ENCODE measurements around the gene REEP5.

DNA sequence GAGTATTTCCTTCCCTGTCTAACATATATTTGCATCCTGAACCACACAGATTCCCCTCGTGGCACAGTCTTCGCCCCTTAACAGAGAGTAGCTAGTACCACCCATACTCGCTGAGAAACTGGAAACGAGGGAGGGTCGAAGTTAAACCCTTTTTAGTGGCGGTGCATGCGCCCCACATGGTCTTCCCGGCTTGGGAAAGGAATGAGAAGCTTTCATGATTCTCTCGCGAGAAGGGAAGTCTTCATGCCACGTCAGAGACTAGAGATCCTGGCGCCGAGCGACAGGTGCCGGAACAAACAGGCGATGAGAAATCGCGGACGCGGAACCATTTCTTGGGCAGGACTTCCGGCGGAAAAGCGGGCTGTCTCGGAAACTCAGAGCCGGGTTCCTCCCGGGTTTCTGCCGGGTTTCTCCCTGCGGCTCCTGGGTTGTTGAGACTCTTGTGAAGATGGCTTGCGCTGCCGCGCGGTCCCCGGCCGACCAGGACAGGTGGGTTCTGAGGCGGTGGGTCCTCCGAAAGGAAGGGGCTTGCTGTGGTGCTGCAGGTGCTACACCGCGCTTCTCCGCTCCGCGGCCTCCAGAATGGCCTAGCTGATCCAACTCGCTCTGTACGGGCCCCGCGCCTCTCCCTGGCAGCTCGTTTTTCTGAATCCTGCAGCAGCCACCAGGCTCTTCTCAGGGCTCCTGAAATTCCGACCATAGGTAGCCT lies 60.9 kb downstream of the REEP5 start, which contains the start of gene SRP19:
- TF ChIP-seq, protein P1, sequence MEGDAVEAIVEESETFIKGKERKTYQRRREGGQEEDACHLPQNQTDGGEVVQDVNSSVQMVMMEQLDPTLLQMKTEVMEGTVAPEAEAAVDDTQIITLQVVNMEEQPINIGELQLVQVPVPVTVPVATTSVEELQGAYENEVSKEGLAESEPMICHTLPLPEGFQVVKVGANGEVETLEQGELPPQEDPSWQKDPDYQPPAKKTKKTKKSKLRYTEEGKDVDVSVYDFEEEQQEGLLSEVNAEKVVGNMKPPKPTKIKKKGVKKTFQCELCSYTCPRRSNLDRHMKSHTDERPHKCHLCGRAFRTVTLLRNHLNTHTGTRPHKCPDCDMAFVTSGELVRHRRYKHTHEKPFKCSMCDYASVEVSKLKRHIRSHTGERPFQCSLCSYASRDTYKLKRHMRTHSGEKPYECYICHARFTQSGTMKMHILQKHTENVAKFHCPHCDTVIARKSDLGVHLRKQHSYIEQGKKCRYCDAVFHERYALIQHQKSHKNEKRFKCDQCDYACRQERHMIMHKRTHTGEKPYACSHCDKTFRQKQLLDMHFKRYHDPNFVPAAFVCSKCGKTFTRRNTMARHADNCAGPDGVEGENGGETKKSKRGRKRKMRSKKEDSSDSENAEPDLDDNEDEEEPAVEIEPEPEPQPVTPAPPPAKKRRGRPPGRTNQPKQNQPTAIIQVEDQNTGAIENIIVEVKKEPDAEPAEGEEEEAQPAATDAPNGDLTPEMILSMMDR (conservative IDR thresholded peaks at IDR 0.05; ENCODE audit: low read depth, low read length) = no peak
- no peak for TF ChIP-seq EZH2 (IDR thresholded peaks at IDR 0.05; ENCODE audit: low read length, unreplicated experiment)
- no peak for TF ChIP-seq EZH2phosphoT487 (IDR thresholded peaks at IDR 0.05; ENCODE audit: borderline replicate concordance, low read length)
